Astrocyte of the hippocampus (primary cell): Measurements from ENCODE around the gene FAM53B.
A peak's percentile ranks its signal among the peaks of the same experiment; 100 is the strongest.

Experiments
- DNase-seq: peaks from one replicate; pipeline ENCODE4 v3.0.0; 2011; ENCODE audit warnings: low read depth, low spot score

FAM53B gene

GRCh38 chr10:124663766-124664360, 80.3 kb downstream of the FAM53B start:
- DNase-seq, result no peak

GRCh38 chr10:124663228-124663627, 81.0 kb downstream of the FAM53B start:
- DNase-seq, result no peak

GRCh38 chr10:124661660-124662180, 82.5 kb downstream of the FAM53B start:
- no peak for DNase-seq

GRCh38 chr10:124660404-124661125, 83.6 kb downstream of the FAM53B start:
- DNase-seq, result no peak

GRCh38 chr10:124659380-124659779, 84.8 kb downstream of the FAM53B start:
- DNase-seq, result no peak

- DNase-seq, result no peak
These were observed 85.5 kb downstream of the FAM53B start for GRCh38 chr10:124658591-124659242.

GRCh38 chr10:124657806-124658205, 86.4 kb downstream of the FAM53B start:
- peak; percentile 81 for DNase-seq

GRCh38 chr10:124656541-124656940, 87.6 kb downstream of the FAM53B start:
- no peak for DNase-seq

- DNase-seq, result no peak
These were observed 88.1 kb downstream of the FAM53B start for GRCh38 chr10:124656113-124656490.

- no peak for DNase-seq
These were observed 88.7 kb downstream of the FAM53B start for GRCh38 chr10:124655191-124656112.

GRCh38 chr10:124654686-124655085, 89.5 kb downstream of the FAM53B start:
- DNase-seq, result no peak

- peak; percentile 51 for DNase-seq
These were observed 90.1 kb downstream of the FAM53B start for GRCh38 chr10:124653811-124654651.

GRCh38 chr10:124653311-124653710, 90.9 kb downstream of the FAM53B start:
- DNase-seq, result no peak

- no peak for DNase-seq
These were observed 91.5 kb downstream of the FAM53B start for GRCh38 chr10:124652701-124653100.

GRCh38 chr10:124652200-124652599, 92.0 kb downstream of the FAM53B start:
- DNase-seq, result no peak

- DNase-seq, result no peak
These were observed 92.7 kb downstream of the FAM53B start for GRCh38 chr10:124651402-124651891.

- DNase-seq, result no peak
These were observed 93.3 kb downstream of the FAM53B start for GRCh38 chr10:124650820-124651401.

GRCh38 chr10:124650263-124650662, 93.9 kb downstream of the FAM53B start:
- no peak for DNase-seq

- DNase-seq, result no peak
These were observed 95.0 kb downstream of the FAM53B start for GRCh38 chr10:124649214-124649613.

- peak; percentile 68 for DNase-seq
These were observed 95.4 kb downstream of the FAM53B start for GRCh38 chr10:124648738-124649137.
